ENCODE results near the gene RNF11.
A peak's percentile ranks its signal among the peaks of the same experiment; 100 is the strongest.

Gene RNF11

GRCh38 chr1:51234721-51235425 is 1.2 kb upstream of the RNF11 start:
- peak overlapping the region; percentile 64 for H3K4me2 ChIP-seq (ENCODE audit: insufficient read depth, low read length)
- peak overlapping the region; percentile 5; the same call in 1 of the 2 replicates for H3K27ac ChIP-seq (ENCODE audit: low read length)
- peaks cover 40% of the 10 kb centered on the region for H3K79me2 ChIP-seq (ENCODE audit: insufficient read depth, low read length)
- peak overlapping the region; percentile 87 for H2AFZ ChIP-seq (ENCODE audit: low read depth, low read length)
- TF ChIP-seq CTCF (IDR thresholded peaks at IDR 0.05; ENCODE audit: borderline replicate concordance, extremely low read depth, low read length, poor library complexity, severe bottlenecking): no peak
- no peak for TF ChIP-seq EZH2 (IDR thresholded peaks at IDR 0.05; ENCODE audit: borderline replicate concordance, low read depth, low read length, severe bottlenecking)
- ATAC-seq (ENCODE audit: insufficient read depth, low read depth): no peak
- H3K4me1 ChIP-seq (ENCODE audit: insufficient read depth, low read length): peaks cover 41% of the 10 kb centered on the region
- DNase-seq: peak; percentile 25
- H3K9ac ChIP-seq (ENCODE audit: low read depth, low read length): peak overlapping the region; percentile 90
- no peaks in the 10 kb centered on the region for H3K27me3 ChIP-seq (ENCODE audit: insufficient read depth, low read length, poor library complexity)
- no peaks in the 10 kb centered on the region for H3K9me3 ChIP-seq (ENCODE audit: insufficient read depth, low read length, severe bottlenecking)
- H3K4me3 ChIP-seq (ENCODE audit: low read depth in 1 of 2, low read length in 2 of 2): peak overlapping the region in 1 of 2 experiments; percentile 76; a peak in 2 of 4 replicates
- H3K36me3 ChIP-seq (ENCODE audit: insufficient read depth, low read length): no peaks in the 10 kb centered on the region
- H4K20me1 ChIP-seq (ENCODE audit: insufficient read depth, low read length): peaks cover 11% of the 10 kb centered on the region

GRCh38 chr1:51236531-51237350 is 668 bp downstream of the RNF11 start:
- Histone ChIP-seq H3K79me2 (ENCODE audit: insufficient read depth, low read length) (peaks cover 59% of the 10 kb centered on the region), H2AFZ (ENCODE audit: low read depth, low read length) (peak overlapping the region; percentile 87), H3K27ac (ENCODE audit: low read length) (peak overlapping the region; percentile 84), H3K9me3 (ENCODE audit: insufficient read depth, low read length, severe bottlenecking) (no peaks in the 10 kb centered on the region), H3K9ac (ENCODE audit: low read depth, low read length) (peak overlapping the region; percentile 90), H3K4me2 (ENCODE audit: insufficient read depth, low read length) (peak overlapping the region; percentile 64), H3K4me1 (ENCODE audit: insufficient read depth, low read length) (peaks cover 59% of the 10 kb centered on the region), H3K4me3 (ENCODE audit: low read depth in 1 of 2, low read length in 2 of 2) (peak overlapping the region; percentile 47 to 76), H4K20me1 (ENCODE audit: insufficient read depth, low read length) (peaks cover 20% of the 10 kb centered on the region), H3K27me3 (ENCODE audit: insufficient read depth, low read length, poor library complexity) (no peaks in the 10 kb centered on the region), H3K36me3 (ENCODE audit: insufficient read depth, low read length) (no peaks in the 10 kb centered on the region)
- no peak for TF ChIP-seq CTCF (IDR thresholded peaks at IDR 0.05; ENCODE audit: borderline replicate concordance, extremely low read depth, low read length, poor library complexity, severe bottlenecking)
- TF ChIP-seq EZH2 (IDR thresholded peaks at IDR 0.05; ENCODE audit: borderline replicate concordance, low read depth, low read length, severe bottlenecking): no peak
- ATAC-seq (ENCODE audit: insufficient read depth, low read depth) (peak; percentile 57), DNase-seq (peak; percentile 51)

- Histone ChIP-seq H4K20me1 (ENCODE audit: insufficient read depth, low read length) (peaks cover 20% of the 10 kb centered on the region), H3K27ac (ENCODE audit: low read length) (no peak overlapping the region; the same call in 1 of the 2 replicates), H3K27me3 (ENCODE audit: insufficient read depth, low read length, poor library complexity) (no peaks in the 10 kb centered on the region), H3K36me3 (ENCODE audit: insufficient read depth, low read length) (no peaks in the 10 kb centered on the region), H3K9ac (ENCODE audit: low read depth, low read length) (peak overlapping the region; percentile 90), H3K4me3 (ENCODE audit: low read depth in 1 of 2, low read length in 2 of 2) (peak overlapping the region; percentile 47 to 76; a peak in 3 of 4 replicates), H3K9me3 (ENCODE audit: insufficient read depth, low read length, severe bottlenecking) (no peaks in the 10 kb centered on the region), H3K79me2 (ENCODE audit: insufficient read depth, low read length) (peaks cover 66% of the 10 kb centered on the region), H3K4me1 (ENCODE audit: insufficient read depth, low read length) (peaks cover 60% of the 10 kb centered on the region), H3K4me2 (ENCODE audit: insufficient read depth, low read length) (peak overlapping the region; percentile 64), H2AFZ (ENCODE audit: low read depth, low read length) (no peak overlapping the region)
- no peak for ATAC-seq (ENCODE audit: insufficient read depth, low read depth)
- DNase-seq: no peak
- TF ChIP-seq EZH2 (IDR thresholded peaks at IDR 0.05; ENCODE audit: borderline replicate concordance, low read depth, low read length, severe bottlenecking): no peak
- TF ChIP-seq CTCF (IDR thresholded peaks at IDR 0.05; ENCODE audit: borderline replicate concordance, extremely low read depth, low read length, poor library complexity, severe bottlenecking): no peak
Observed at GRCh38 chr1:51237351-51238033, 1.4 kb downstream of the RNF11 start.

Data from DND-41 (cell line).